GM12891 (cell line): ENCODE results near the gene ATG5.
"Not testable (repeated sequence)": the region's sequence is repeated elsewhere in the genome, so short reads cannot be mapped to it uniquely, and the experiment has no call there.

Experiments
- DNase-seq: peaks from one replicate; pipeline ENCODE4 v3.0.0; 2011; ENCODE audit warnings: low spot score; ENCODE audit not compliant: insufficient read length
- FAIRE-seq: peaks from 2 replicates; lab custom pipeline; 2011; peaks lifted over from hg19 to GRCh38; lab: Jason Lieb, UNC
- PAX5 ChIP-seq: IDR thresholded peaks from 2 replicates; pipeline ENCODE4 v1.6.1; 2011; ENCODE audit warnings: low read length, moderate library complexity, mild to moderate bottlenecking; ENCODE audit not compliant: insufficient read depth, severe bottlenecking
- POLR2A ChIP-seq: IDR thresholded peaks from 2 replicates; pipeline ENCODE4 v1.6.1; 2011; ENCODE audit warnings: low read depth, low read length, control low read depth
- POLR2AphosphoS5 ChIP-seq: IDR thresholded peaks from 2 replicates; pipeline ENCODE4 v1.6.1; 2011; ENCODE audit warnings: low read depth, low read length, control low read depth
- POU2F2 ChIP-seq: IDR thresholded peaks from 2 replicates; pipeline ENCODE4 v1.6.1; 2011; ENCODE audit warnings: low read depth, mild to moderate bottlenecking, control low read depth, low read length, moderate library complexity
- SPI1 ChIP-seq: IDR thresholded peaks from 2 replicates; pipeline ENCODE4 v1.6.1; 2011; ENCODE audit warnings: low read depth, low read length, control low read depth
- TAF1 ChIP-seq: IDR thresholded peaks from 2 replicates; pipeline ENCODE4 v1.6.1; 2011; ENCODE audit warnings: low read depth, low read length, control low read depth

Gene ATG5

DNA sequence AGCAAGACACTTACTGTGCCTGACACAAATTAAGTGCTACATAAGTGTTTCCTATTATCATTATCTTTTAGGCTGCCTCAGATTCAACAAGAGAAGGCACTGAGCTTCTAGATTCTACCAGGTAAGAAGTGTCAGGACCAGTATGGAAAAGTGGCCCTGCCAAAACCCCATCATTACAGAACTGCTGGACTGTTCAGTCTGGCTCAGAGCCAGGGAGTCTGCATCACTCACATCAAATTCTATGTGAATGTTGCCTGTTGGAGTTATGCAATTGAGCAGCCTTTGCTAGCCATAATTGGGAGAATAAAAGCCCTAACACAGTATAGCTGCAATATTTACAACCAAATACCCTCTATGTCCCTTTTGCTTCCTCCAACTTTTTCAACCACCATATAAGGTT lies 70.9 kb downstream of the ATG5 start:
- no peak for DNase-seq
- no peak for TF ChIP-seq POU2F2
- no peak for TF ChIP-seq SPI1
- no peak for TF ChIP-seq PAX5
- no peak for TF ChIP-seq POLR2A
- no peak for TF ChIP-seq TAF1
- TF ChIP-seq POLR2AphosphoS5 = no peak
- no peak for FAIRE-seq

DNA sequence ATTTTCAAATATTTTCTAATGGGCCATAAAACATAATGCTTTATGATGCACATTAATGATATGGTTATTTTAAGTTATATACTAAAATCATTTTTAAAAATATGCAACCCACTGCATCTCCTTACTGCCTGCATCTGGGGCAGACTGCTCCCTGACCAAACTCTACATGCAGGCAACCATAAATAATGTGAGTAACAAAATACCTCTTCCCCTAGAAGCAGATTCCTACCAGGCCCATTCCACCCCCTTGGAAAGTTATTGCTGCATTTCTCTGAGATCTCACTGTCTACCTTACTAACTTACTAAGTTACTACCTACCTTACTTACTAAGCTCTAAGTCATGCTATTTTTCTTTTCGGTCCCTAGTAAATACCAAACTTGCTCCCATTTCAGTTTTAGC lies 71.8 kb downstream of the ATG5 start:
- no peak for FAIRE-seq
- DNase-seq = no peak

DNA sequence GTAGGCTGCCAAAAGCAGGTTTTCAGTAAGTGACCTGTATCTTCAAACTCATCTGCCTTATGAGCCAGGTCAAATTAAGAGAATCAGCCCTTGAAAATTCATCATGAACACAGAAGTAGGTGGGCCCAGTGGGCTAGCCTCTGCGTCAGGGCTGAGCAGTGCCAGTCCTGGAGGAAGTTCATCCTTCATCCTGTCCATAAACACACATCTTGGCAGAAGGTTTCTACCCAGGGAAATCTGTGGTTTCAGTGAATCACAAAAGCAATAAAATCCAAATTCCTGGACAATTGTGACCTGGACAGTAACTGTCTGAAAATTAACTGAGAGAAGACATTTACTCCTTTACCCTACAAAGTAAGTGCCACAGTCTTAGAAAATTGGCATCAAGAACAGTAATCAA lies 72.4 kb downstream of the ATG5 start:
- TF ChIP-seq SPI1 (no peak), POLR2AphosphoS5 (no peak), PAX5 (no peak), POLR2A (no peak), TAF1 (no peak), POU2F2 (no peak)
- DNase-seq (no peak), FAIRE-seq (no peak)

More for the DNA sequence above, 71.8 kb downstream of the ATG5 start:
- no peak for TF ChIP-seq POU2F2
- no peak for TF ChIP-seq TAF1
- TF ChIP-seq PAX5 = no peak
- no peak for TF ChIP-seq POLR2AphosphoS5
- no peak for TF ChIP-seq SPI1

DNA sequence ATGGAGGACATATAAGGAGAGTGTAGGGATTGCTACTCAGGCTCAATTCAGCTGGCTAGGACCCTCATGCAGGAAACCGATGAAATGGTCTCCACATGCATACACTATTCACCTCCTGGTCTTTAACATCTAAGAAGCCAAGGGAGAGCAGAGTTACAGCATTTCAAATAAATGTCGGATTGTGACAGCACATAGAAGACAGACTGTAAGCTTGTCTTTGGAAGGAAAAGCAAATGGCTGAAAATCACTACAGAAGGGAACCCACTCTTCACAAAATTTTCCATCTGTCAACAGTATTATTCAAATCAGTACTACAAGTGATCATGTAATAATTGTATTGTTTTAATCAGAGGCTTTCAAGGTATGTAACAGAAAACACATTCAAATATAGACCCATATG lies 72.9 kb downstream of the ATG5 start:
- TF ChIP-seq TAF1 (no peak), PAX5 (no peak), POU2F2 (no peak), SPI1 (no peak), POLR2A (no peak), POLR2AphosphoS5 (no peak)
- no peak for FAIRE-seq
- DNase-seq = no peak

DNA sequence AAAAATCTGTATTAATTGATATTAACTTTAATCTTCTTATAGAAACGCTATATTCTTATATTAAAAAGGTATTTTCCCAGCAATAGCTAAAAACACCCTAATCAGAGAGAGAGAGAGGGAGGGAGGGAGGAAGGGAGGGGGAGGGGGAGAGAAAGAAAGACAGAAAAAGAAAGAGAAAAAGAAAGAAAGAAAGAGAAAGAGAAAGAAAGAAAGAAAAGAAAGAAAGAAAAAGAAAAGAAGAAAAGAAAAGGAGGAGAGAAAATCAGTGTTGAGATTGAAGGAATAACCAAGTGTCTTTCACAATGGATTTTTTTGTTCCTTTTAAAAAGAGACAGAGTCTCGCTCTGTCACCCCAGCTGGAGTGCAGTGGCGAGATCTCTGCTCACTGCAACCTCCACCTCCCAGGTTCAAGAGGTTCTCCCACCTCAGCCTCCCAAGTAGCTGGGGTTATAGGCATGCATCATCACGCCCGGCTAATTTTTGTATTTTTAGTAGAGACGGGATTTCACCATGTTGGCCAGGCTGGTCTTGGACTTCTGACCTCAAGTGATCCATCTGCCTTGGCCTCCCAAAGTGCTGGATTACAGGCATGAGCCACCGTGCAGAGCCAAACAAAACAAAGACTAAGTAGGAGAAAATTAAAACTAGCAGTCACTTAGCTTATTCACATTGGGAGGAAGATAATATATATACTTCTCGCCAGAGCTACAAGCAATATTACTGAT lies 73.9 kb downstream of the ATG5 start:
- not testable (repeated sequence) for FAIRE-seq, DNase-seq

DNA sequence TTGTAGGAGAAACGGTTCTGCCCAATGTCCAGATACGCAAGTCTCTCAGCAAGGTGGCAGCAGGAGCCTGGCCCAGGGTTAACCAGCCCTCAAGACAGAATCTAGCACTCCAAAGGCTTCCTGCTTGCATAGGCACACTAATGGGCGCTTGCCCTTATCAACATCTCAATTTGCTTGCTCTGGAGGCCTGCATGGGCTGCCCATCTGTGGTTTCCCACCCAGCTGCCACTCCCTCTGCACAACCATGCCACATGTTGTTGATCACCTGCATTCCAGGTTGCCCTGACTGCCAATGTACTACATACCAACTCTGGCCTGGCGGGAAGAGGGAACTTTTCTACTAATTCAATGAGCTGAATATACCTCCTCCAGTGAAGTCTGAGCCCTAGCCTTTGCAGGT lies 74.6 kb downstream of the ATG5 start:
- TF ChIP-seq POLR2AphosphoS5 (no peak), SPI1 (no peak), POLR2A (no peak)
- no peak for FAIRE-seq
- DNase-seq = no peak

DNA sequence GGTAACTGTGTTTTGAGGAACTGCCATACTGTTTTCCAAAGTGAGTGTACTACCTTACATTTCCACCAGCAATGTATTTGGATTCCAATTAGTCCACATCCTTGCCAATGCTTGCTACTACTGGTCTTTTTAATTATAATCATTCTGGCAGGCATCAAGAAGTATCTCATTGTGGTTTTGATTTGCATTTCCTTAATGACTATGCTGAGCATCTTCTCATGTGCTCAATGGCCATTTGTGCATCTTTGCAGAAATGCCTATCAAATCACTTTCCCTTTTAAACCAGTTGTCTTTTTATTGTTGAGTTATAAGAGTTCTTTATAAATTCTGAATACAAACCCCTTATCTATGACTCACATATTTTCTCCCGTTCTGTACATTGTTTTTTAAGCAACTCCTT lies 75.9 kb downstream of the ATG5 start:
- FAIRE-seq (peak; percentile 16), DNase-seq (no peak)
- TF ChIP-seq PAX5 = no peak
- TF ChIP-seq SPI1 = no peak
- no peak for TF ChIP-seq POLR2A
- no peak for TF ChIP-seq TAF1
- no peak for TF ChIP-seq POLR2AphosphoS5
- TF ChIP-seq POU2F2 = no peak

DNA sequence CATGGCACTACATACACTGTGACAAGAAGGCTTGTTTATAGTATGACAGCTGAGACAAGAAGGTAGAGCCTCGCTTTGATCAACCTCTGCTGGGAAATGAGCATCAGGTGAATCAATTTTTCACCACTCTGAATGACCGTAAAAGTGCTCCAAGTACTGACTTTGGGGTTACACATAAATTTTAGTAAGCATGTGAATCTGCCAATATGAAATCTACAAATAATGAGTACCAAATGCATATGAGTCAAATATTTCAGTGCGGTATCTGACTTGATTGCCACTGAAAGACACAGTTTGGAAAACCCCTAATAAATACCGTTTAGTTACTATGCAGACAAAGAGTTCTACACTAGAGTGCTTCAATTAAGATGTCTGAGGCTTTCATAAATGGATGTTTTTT lies 77.8 kb downstream of the ATG5 start:
- no peak for DNase-seq
- no peak for TF ChIP-seq POLR2A
- no peak for TF ChIP-seq POU2F2
- no peak for TF ChIP-seq TAF1
- TF ChIP-seq POLR2AphosphoS5 = no peak
- no peak for TF ChIP-seq PAX5
- FAIRE-seq = no peak

DNA sequence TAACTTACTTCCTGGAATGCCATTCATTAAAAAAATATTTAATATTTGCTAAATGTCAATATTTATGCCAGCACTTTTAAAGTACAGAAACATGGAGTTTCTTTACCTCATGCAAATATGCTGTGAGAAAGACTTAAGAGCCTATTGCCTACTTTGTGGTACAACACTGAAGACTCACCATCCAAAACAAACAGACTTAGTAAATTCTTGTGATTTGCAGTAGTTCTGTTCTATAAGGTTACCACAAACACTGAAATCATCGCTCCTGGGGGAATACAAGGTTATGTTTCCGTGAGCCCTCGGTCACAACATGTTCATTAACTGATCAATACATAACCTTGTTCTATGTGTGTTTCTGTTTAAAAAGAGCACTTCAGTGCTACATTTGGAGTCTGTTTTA lies 78.3 kb downstream of the ATG5 start:
- peak; percentile 66 for FAIRE-seq
- DNase-seq = no peak
- TF ChIP-seq POLR2A (no peak), TAF1 (no peak), POU2F2 (no peak), PAX5 (no peak), SPI1 (no peak), POLR2AphosphoS5 (no peak)

DNA sequence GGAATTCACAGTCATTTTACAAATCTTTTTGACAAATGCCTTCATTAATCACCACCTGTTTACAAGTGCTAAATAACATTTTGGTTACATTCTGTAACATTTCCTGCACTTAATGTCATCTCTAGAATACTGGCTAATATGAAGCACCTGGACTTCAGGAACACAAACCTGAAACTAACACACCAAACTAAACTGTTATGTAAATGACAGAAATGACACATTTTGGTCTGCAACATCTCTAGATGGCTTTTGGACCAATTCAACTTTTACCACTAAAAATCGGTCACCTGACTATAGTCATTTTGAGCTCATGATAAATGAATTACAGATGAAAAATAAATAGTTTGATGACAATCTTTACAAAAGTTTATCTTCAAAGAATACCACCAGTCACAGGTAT lies 80.6 kb downstream of the ATG5 start:
- TF ChIP-seq SPI1 (no peak), POLR2A (no peak), POLR2AphosphoS5 (no peak), TAF1 (no peak)
- DNase-seq (no peak), FAIRE-seq (peak; percentile 69)

DNA sequence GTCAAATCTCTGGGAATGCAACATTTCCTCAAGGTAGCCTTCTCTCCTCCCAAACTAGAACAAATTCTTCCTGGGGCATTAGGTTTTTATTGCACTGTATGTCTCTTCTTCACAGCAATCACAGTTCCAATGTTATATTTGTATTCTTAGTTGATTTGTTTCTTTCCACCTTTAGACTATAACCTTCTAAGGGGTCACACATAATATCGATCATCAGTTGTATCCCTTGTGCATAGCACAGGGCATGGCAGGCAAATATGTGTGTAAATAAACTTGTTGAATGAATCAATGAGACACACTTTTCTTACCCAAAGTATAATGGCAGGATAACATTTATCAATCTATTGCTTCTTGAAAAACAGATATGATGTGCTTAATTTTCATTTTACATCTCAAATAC lies 81.0 kb downstream of the ATG5 start:
- no peak for DNase-seq
- TF ChIP-seq SPI1 (no peak), PAX5 (no peak), TAF1 (no peak), POU2F2 (no peak), POLR2A (no peak), POLR2AphosphoS5 (no peak)
- no peak for FAIRE-seq

DNA sequence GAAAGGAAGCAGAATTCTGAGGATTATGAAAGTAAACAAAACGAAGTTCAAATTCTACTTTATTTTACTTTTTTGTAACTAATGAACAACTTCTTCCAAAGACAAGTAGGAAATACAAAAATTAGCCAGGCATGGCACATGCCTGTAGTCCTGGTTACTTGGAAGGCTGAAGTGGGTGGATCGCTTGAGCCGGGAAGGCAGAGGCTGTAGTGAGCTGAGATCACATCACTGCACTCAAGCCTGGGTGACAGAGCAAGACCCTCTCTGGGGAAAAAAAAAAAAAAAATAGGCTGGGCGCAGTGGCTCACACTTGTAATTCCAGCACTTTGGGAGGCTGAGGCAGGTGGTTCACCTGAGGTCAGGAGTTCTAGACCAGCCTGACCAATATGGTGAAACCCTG lies 82.3 kb downstream of the ATG5 start:
- TF ChIP-seq SPI1 (no peak), POLR2AphosphoS5 (no peak), POLR2A (no peak), POU2F2 (no peak), PAX5 (no peak), TAF1 (no peak)
- FAIRE-seq = no peak
- no peak for DNase-seq
